H1 (cell line): ENCODE measurements around the gene BAG1. TPM values are rescaled to one million over a fixed set of nuclear protein-coding genes. Genes with fewer than 3 reads are reported as not detected.

ENCODE experiments used
- CTCF ChIA-PET: fragments of 300-600 bp; sonication (Branson Sonifier 250); formaldehyde crosslinking; loops from one replicate; lab custom pipeline; 2021; ENCODE audit not compliant: partially characterized antibody; lab: Charles Lee
- POLR2A ChIA-PET: fragments of 300-600 bp; sonication (Branson Sonifier 250); formaldehyde crosslinking; loops from one replicate; lab custom pipeline; 2021; ENCODE audit warnings: inconsistent platforms; ENCODE audit not compliant: partially characterized antibody; lab: Charles Lee
- DNase-seq, 2 experiments: peaks; one replicate each; pipeline versions ENCODE4 v3.0.0 to v3.0.0-alpha.2; 2010 to 2022; ENCODE audit warnings: low spot score in 2 of 2, low read depth in 1 of 2, mixed read lengths in 1 of 2
- FAIRE-seq: peaks from 2 replicates; lab custom pipeline; 2011; peaks lifted over from hg19 to GRCh38; lab: Jason Lieb, UNC
- H2AFZ ChIP-seq: 2 replicates; pipeline ENCODE4 v1.8.1; 2012; ENCODE audit warnings: low read length, inconsistent platforms
- H2AK5ac ChIP-seq: 2 replicates; pipeline ENCODE4 v1.6.1; 2013; ENCODE audit warnings: low read depth, low read length
- H2BK120ac ChIP-seq: replicated peaks from 2 replicates; pipeline ENCODE3; 2013; ENCODE audit warnings: low read depth, low read length, inconsistent platforms
- H2BK12ac ChIP-seq: 2 replicates; pipeline ENCODE4 v1.6.1; 2013; ENCODE audit warnings: low read depth, low read length
- H2BK15ac ChIP-seq: 2 replicates; pipeline ENCODE4 v1.6.1; 2013; ENCODE audit warnings: low read length
- H2BK20ac ChIP-seq: 2 replicates; pipeline ENCODE4 v1.6.1; 2013; ENCODE audit warnings: low read length
- H2BK5ac ChIP-seq: 2 replicates; pipeline ENCODE4 v1.6.1; 2013; ENCODE audit warnings: low read depth, low read length
- H3K14ac ChIP-seq: 2 replicates; pipeline ENCODE4 v1.6.1; 2013; ENCODE audit warnings: inconsistent platforms; ENCODE audit not compliant: insufficient read length
- H3K18ac ChIP-seq: 2 replicates; pipeline ENCODE4 v1.6.1; 2013; ENCODE audit warnings: low read length; ENCODE audit errors: extremely low read depth
- H3K23ac ChIP-seq: 2 replicates; pipeline ENCODE4 v1.6.1; 2013; ENCODE audit warnings: inconsistent platforms; ENCODE audit not compliant: insufficient read length
- H3K23me2 ChIP-seq: 2 replicates; pipeline ENCODE4 v1.6.1; 2013; ENCODE audit warnings: low read depth, low read length
- H3K27ac ChIP-seq: 2 replicates; pipeline ENCODE4 v1.6.1; 2011; ENCODE audit warnings: low read depth, low read length, inconsistent platforms
- H3K27me3 ChIP-seq, 4 experiments: replicated peaks in 1 of 4; 1 replicate in 1 of 4; 2 replicates in 3 of 4; pipeline versions ENCODE4 v1.6.1 to v1.8.1; 2011 to 2013; ENCODE audit warnings: low read length in 3 of 4, mild to moderate bottlenecking in 3 of 4, inconsistent platforms in 2 of 4, mixed read lengths in 2 of 4, moderate library complexity in 1 of 4; ENCODE audit not compliant: control insufficient read depth in 3 of 4, insufficient read depth in 3 of 4; ENCODE audit errors: extremely low read depth in 1 of 4
- H3K36me3 ChIP-seq, 4 experiments: 2 replicates each; pipeline versions ENCODE4 v1.6.1 to v1.8.1; 2011 to 2013; ENCODE audit warnings: mild to moderate bottlenecking in 4 of 4, low read length in 3 of 4, moderate library complexity in 2 of 4, control low read depth in 1 of 4, inconsistent platforms in 1 of 4; ENCODE audit not compliant: insufficient read depth in 4 of 4, control insufficient read depth in 2 of 4
- H3K4ac ChIP-seq: replicated peaks from 2 replicates; pipeline ENCODE3; 2013; ENCODE audit warnings: low read length, low read depth, mixed read lengths, inconsistent platforms; ENCODE audit not compliant: insufficient read length
- H3K4me1 ChIP-seq, 4 experiments: replicated peaks in 1 of 4; 1 replicate in 1 of 4; 2 replicates in 3 of 4; pipeline versions ENCODE4 v1.6.1 to v1.8.1; 2011 to 2013; ENCODE audit warnings: low read length in 3 of 4, inconsistent platforms in 2 of 4, mixed read lengths in 1 of 4; ENCODE audit not compliant: insufficient read depth in 4 of 4, control insufficient read depth in 3 of 4
- H3K4me2 ChIP-seq, 2 experiments: 2 replicates each; pipeline versions ENCODE4 v1.6.1 to v1.8.1; 2011 to 2013; ENCODE audit warnings: low read depth in 2 of 2, low read length in 2 of 2, control low read depth in 1 of 2, inconsistent platforms in 1 of 2, mild to moderate bottlenecking in 1 of 2; ENCODE audit not compliant: insufficient read depth in 1 of 2
- H3K4me3 ChIP-seq, 4 experiments: fragments of 200-600, 300-600 bp in 1 of 4; sonication (generic), shearing (Covaris generic), sonication (Bioruptor Twin) in 1 of 4; 2 replicates each; pipeline versions ENCODE4 v1.5.1 to v1.8.1; 2011 to 2016; ENCODE audit warnings: low read length in 4 of 4, low read depth in 3 of 4, control low read depth in 2 of 4, inconsistent platforms in 2 of 4, mild to moderate bottlenecking in 2 of 4, mixed read lengths in 1 of 4, moderate library complexity in 1 of 4; ENCODE audit not compliant: insufficient read depth in 2 of 4; ENCODE audit errors: extremely low read depth in 1 of 4
- H3K56ac ChIP-seq: replicated peaks from 2 replicates; pipeline ENCODE3; 2013; ENCODE audit warnings: low read depth, mild to moderate bottlenecking, mixed read lengths, low read length, inconsistent platforms; ENCODE audit not compliant: insufficient read length
- H3K79me1 ChIP-seq: 2 replicates; pipeline ENCODE4 v1.6.1; 2013; ENCODE audit warnings: low read depth, low read length, control low read depth
- H3K79me2 ChIP-seq, 2 experiments: 2 replicates each; pipeline versions ENCODE4 v1.6.1 to v1.8.1; 2012 to 2013; ENCODE audit warnings: low read length in 2 of 2, mild to moderate bottlenecking in 2 of 2, inconsistent platforms in 1 of 2; ENCODE audit not compliant: insufficient read depth in 2 of 2, control insufficient read depth in 1 of 2
- H3K9ac ChIP-seq, 4 experiments: replicated peaks in 1 of 4; 1 replicate in 1 of 4; 2 replicates in 3 of 4; pipeline versions ENCODE4 v1.6.1 to v1.8.1; 2011 to 2013; ENCODE audit warnings: low read depth in 3 of 4, low read length in 3 of 4, control low read depth in 2 of 4, mild to moderate bottlenecking in 2 of 4, moderate library complexity in 2 of 4, inconsistent platforms in 1 of 4; ENCODE audit errors: extremely low read depth in 1 of 4
- H3K9me3 ChIP-seq, 2 experiments: 2 replicates each; pipeline versions ENCODE4 v1.6.1 to v1.8.1; 2012 to 2013; ENCODE audit warnings: mild to moderate bottlenecking in 2 of 2, moderate library complexity in 2 of 2, control low read depth in 1 of 2, inconsistent platforms in 1 of 2, low read depth in 1 of 2, low read length in 1 of 2, mixed read lengths in 1 of 2; ENCODE audit not compliant: insufficient read depth in 2 of 2
- H4K20me1 ChIP-seq, 2 experiments: replicated peaks in 1 of 2; 2 replicates each; pipeline versions ENCODE3 to v1.8.1; 2011 to 2013; ENCODE audit warnings: inconsistent platforms in 2 of 2, low read length in 2 of 2, mild to moderate bottlenecking in 1 of 2; ENCODE audit not compliant: insufficient read depth in 2 of 2, control insufficient read depth in 1 of 2
- H4K5ac ChIP-seq: 2 replicates; pipeline ENCODE4 v1.6.1; 2013; ENCODE audit warnings: low read length, low read depth, mixed read lengths, inconsistent platforms; ENCODE audit not compliant: insufficient read length
- H4K8ac ChIP-seq: 2 replicates; pipeline ENCODE4 v1.8.0; 2013; ENCODE audit warnings: mild to moderate bottlenecking, moderate library complexity, low read length, inconsistent platforms; ENCODE audit not compliant: insufficient read depth; ENCODE audit errors: extremely low read depth
- H4K91ac ChIP-seq: replicated peaks from 2 replicates; pipeline ENCODE3; 2013; ENCODE audit warnings: low read length, mixed read lengths, inconsistent platforms; ENCODE audit not compliant: insufficient read length
- CREB1 ChIP-seq: IDR thresholded peaks from 2 replicates; pipeline ENCODE4 v1.6.1; 2012; ENCODE audit warnings: inconsistent platforms
- EZH2 ChIP-seq: fragments of 200-600 bp; sonication (generic); IDR thresholded peaks from 2 replicates; pipeline ENCODE4 v1.7.1; 2012; ENCODE audit warnings: low read depth, mild to moderate bottlenecking, moderate library complexity, low read length, inconsistent platforms; ENCODE audit not compliant: severe bottlenecking
- KDM1A ChIP-seq: fragments of 200-600, 300-600 bp; sonication (generic); IDR thresholded peaks from 2 replicates; pipeline ENCODE4 v1.7.1; 2016; ENCODE audit warnings: mild to moderate bottlenecking, low read length, borderline replicate concordance
- MAFK ChIP-seq: IDR thresholded peaks from 2 replicates; pipeline ENCODE4 v1.6.1; 2012; ENCODE audit warnings: low read depth, mild to moderate bottlenecking, improper control_type of control experiment, low read length
- POLR2AphosphoS5 ChIP-seq: IDR thresholded peaks from 2 replicates; pipeline ENCODE4 v1.6.1; 2011; ENCODE audit warnings: low read depth, low read length
- SIRT6 ChIP-seq: IDR thresholded peaks from one replicate; pipeline ENCODE4 v1.7.1; 2012; ENCODE audit warnings: low read length, inconsistent platforms
- SIX5 ChIP-seq: IDR thresholded peaks from 2 replicates; pipeline ENCODE4 v1.6.1; 2011; ENCODE audit warnings: mild to moderate bottlenecking, low read depth, low read length
- SRF ChIP-seq: IDR thresholded peaks from 2 replicates; pipeline ENCODE4 v1.6.1; 2011; ENCODE audit warnings: mild to moderate bottlenecking, low read depth, low read length, moderate library complexity
- TBP ChIP-seq: IDR thresholded peaks from 2 replicates; pipeline ENCODE4 v1.6.1; 2011; ENCODE audit warnings: low read depth, low read length, improper control_type of control experiment
- WGBS, 2 experiments: shearing (Covaris generic) in 1 of 2; methylation state at CpG; one replicate each; pipeline versions ENCODE4 v1.1.6 to v1.1.7; 2013 to 2015; ENCODE audit warnings: low lambda C conversion rate in 2 of 2, mixed read lengths in 2 of 2, inconsistent platforms in 1 of 2, low coverage in 1 of 2, missing lambda C conversion rate in 1 of 2; ENCODE audit not compliant: insufficient replicate concordance in 2 of 2, insufficient coverage in 1 of 2, insufficient read length in 1 of 2; ENCODE audit errors: extremely low coverage in 1 of 2, missing lambda C conversion rate in 1 of 2; 5-methylcytosine and 5-hydroxymethylcytosine counted together
- polyA plus RNA-seq, 7 experiments: library from polyadenylated mRNA; depleted of rRNA in 3 of 7; stranded (reverse) in 5 of 7; unstranded in 2 of 7; fragments of >200 nt in 5 of 7; fragments of 200-250 nt in 2 of 7; gene quantifications; 1 replicate in 5 of 7; 2 replicates in 1 of 7; 4 replicates in 1 of 7; pipeline versions ENCODE4 v1.2.1 to v1.2.3, GENCODE V29; 2011 to 2013; ENCODE audit warnings: missing spikeins in 2 of 7, mixed read lengths in 2 of 7
- total RNA-seq: library from RNA; stranded (reverse); fragmentation: NEBNext Ultra II Directional; extraction: Animal tissue kit (Norgen Biotek cat#: 25700); gene quantifications from 2 replicates; pipeline ENCODE4 v1.2.1, GENCODE V29; 2021
- TF ChIP-seq, protein P1 (sequence below): IDR thresholded peaks from 2 replicates; pipeline ENCODE4 v1.6.1; 2012; ENCODE audit warnings: inconsistent platforms
- TF ChIP-seq, protein P2 (sequence below): IDR thresholded peaks from 2 replicates; pipeline ENCODE4 v1.6.1; 2011; ENCODE audit warnings: low read length, improper control_type of control experiment
- TF ChIP-seq, protein P3 (sequence below): IDR thresholded peaks from 2 replicates; pipeline ENCODE4 v1.6.1; 2012; ENCODE audit warnings: inconsistent platforms
- TF ChIP-seq, protein P4 (sequence below): IDR thresholded peaks from 2 replicates; pipeline ENCODE4 v1.6.1; 2011; ENCODE audit warnings: low read depth, mild to moderate bottlenecking, low read length; ENCODE audit not compliant: insufficient read depth

BAG1 gene
- total and polyA plus RNA-seq, 2 of the 8 experiments (the other 6 are each of a cell fraction or from before 2014, with no cell fraction given), result 14.7 to 59.8 TPM

DNA sequence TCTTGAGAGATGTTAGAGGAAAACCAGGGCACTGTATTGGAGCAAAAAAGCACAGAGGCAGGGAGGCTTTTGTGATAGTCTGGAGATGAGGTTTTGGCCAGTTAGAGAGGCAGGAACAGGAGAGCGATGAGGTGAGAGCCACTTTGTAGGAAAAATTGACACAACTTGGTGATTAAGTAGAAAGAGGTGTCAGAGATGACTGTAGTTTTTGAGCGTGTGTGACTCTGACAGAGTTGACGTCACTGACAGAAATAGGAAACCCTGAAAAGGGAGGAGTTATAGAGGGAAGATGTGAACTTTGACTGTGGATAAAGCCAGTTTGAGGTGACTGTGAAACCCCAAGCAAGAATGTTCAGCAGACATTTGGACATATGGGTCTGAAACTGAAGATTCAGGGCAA is 41.5 kb upstream of the BAG1 start:
- H2BK15ac ChIP-seq, result no peak overlapping the region
- no peaks in the 10 kb centered on the region for H3K79me2 ChIP-seq
- CTCF ChIA-PET, result interaction anchor here (0.9 kb wide), 1 partner anchor 158 kb away, joined by 3 read pairs; no protein-coding TSS in a partner anchor
- no peak overlapping the region for H2BK120ac ChIP-seq
- H3K9ac ChIP-seq, result no peak overlapping the region
- no peak overlapping the region for H2BK20ac ChIP-seq
- H3K36me3 ChIP-seq, result peaks cover 23 to 80% (median 57%) of the 10 kb centered on the region in 4 experiments
- H2BK12ac ChIP-seq, result no peak overlapping the region
- POLR2A ChIA-PET, result interaction anchor here (1.2 kb wide), 1 partner anchor 16 kb away, joined by 3 read pairs; the partner anchor contains the start of gene NFX1
- no peak overlapping the region for H3K18ac ChIP-seq
- FAIRE-seq (no peak), DNase-seq (no peak)
- H4K20me1 ChIP-seq, result peaks cover 0 to 3% of the 10 kb centered on the region in 2 experiments
- H2AFZ ChIP-seq, result no peak overlapping the region
- no peaks in the 10 kb centered on the region for H3K27me3 ChIP-seq
- H4K5ac ChIP-seq, result no peak overlapping the region
- H2AK5ac ChIP-seq, result no peak overlapping the region
- no peak overlapping the region for H3K4me3 ChIP-seq
- H4K8ac ChIP-seq, result no peak overlapping the region
- no peak overlapping the region for H3K27ac ChIP-seq
- H3K14ac ChIP-seq, result no peak overlapping the region
- H3K4ac ChIP-seq, result no peak overlapping the region
- no peaks in the 10 kb centered on the region for H3K79me1 ChIP-seq
- H3K9me3 ChIP-seq, result no peaks in the 10 kb centered on the region
- no peak overlapping the region for H3K23ac ChIP-seq
- H2BK5ac ChIP-seq, result no peak overlapping the region
- WGBS, 2 experiments, result 87% methylated on average over 3 of the region's 3 CpGs; no CpG with 5 or more reads in 1 of the 2 experiments
- no peak overlapping the region for H4K91ac ChIP-seq
- H3K4me1 ChIP-seq, result no peaks in the 10 kb centered on the region
- H3K23me2 ChIP-seq, result no peaks in the 10 kb centered on the region
- no peak overlapping the region for H3K56ac ChIP-seq
- H3K4me2 ChIP-seq, result no peak overlapping the region
- TF ChIP-seq EZH2, result no peak
- TF ChIP-seq, protein P1, sequence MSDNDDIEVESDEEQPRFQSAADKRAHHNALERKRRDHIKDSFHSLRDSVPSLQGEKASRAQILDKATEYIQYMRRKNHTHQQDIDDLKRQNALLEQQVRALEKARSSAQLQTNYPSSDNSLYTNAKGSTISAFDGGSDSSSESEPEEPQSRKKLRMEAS, result no peak
- no peak for TF ChIP-seq SRF
- TF ChIP-seq SIRT6, result no peak
- TF ChIP-seq, protein P2, sequence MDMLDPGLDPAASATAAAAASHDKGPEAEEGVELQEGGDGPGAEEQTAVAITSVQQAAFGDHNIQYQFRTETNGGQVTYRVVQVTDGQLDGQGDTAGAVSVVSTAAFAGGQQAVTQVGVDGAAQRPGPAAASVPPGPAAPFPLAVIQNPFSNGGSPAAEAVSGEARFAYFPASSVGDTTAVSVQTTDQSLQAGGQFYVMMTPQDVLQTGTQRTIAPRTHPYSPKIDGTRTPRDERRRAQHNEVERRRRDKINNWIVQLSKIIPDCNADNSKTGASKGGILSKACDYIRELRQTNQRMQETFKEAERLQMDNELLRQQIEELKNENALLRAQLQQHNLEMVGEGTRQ, result no peak
- TF ChIP-seq, protein P3, sequence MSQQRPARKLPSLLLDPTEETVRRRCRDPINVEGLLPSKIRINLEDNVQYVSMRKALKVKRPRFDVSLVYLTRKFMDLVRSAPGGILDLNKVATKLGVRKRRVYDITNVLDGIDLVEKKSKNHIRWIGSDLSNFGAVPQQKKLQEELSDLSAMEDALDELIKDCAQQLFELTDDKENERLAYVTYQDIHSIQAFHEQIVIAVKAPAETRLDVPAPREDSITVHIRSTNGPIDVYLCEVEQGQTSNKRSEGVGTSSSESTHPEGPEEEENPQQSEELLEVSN, result no peak
- no peak for TF ChIP-seq SIX5
- no peak for TF ChIP-seq TBP
- no peak for TF ChIP-seq POLR2AphosphoS5
- no peak for TF ChIP-seq KDM1A
- no peak for TF ChIP-seq MAFK
- no peak for TF ChIP-seq CREB1
- TF ChIP-seq, protein P4, sequence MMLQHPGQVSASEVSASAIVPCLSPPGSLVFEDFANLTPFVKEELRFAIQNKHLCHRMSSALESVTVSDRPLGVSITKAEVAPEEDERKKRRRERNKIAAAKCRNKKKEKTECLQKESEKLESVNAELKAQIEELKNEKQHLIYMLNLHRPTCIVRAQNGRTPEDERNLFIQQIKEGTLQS, result no peak
